OCI-LY7 (cell line): ENCODE results near the gene DPPA4. TPM values are rescaled to one million over a fixed set of nuclear protein-coding genes. Genes with fewer than 3 reads are reported as not detected.

Source experiments
- BruUV-seq: library from RNA; stranded (reverse); fragments of 400-500 nt; replicated peaks from 2 replicates; lab custom pipeline; 2021; lab: Mats Ljungman, UMichigan
- CTCF ChIA-PET: fragments of 300-600 bp; sonication (Branson Sonifier 250); formaldehyde crosslinking; loops from one replicate; lab custom pipeline; 2022; ENCODE audit warnings: antibody characterized with exemption; ENCODE audit not compliant: unreplicated experiment; lab: Charles Lee
- POLR2A ChIA-PET: fragments of 300-600 bp; sonication (Branson Sonifier 250); formaldehyde crosslinking; loops from one replicate; lab custom pipeline; 2022; ENCODE audit warnings: antibody characterized with exemption; lab: Charles Lee
- DNase-seq: peaks from one replicate; pipeline ENCODE4 v3.0.0-alpha.2; 2015; ENCODE audit warnings: low spot score
- H2AFZ ChIP-seq: fragments of 200-600 bp; sonication (generic), shearing (Covaris generic); 2 replicates; pipeline ENCODE4 v1.6.1; 2014; ENCODE audit warnings: mild to moderate bottlenecking, antibody characterized with exemption, low read length, moderate library complexity
- H3K27ac ChIP-seq: fragments of 200-600 bp; sonication (generic); 2 replicates; pipeline ENCODE4 v1.5.1; 2014; ENCODE audit warnings: mixed run types, low read depth, mild to moderate bottlenecking, moderate library complexity, low read length, inconsistent platforms; ENCODE audit not compliant: poor library complexity, severe bottlenecking
- H3K36me3 ChIP-seq: fragments of 200-600 bp; sonication (generic); 2 replicates; pipeline ENCODE4 v1.6.1; 2014; ENCODE audit warnings: mild to moderate bottlenecking, antibody characterized with exemption, low read length, moderate library complexity, mixed read lengths; ENCODE audit not compliant: insufficient read depth
- H3K4me1 ChIP-seq: fragments of 200-600 bp; sonication (generic); 2 replicates; pipeline ENCODE4 v1.5.1; 2014; ENCODE audit warnings: mild to moderate bottlenecking, low read length; ENCODE audit not compliant: insufficient read depth, poor library complexity, severe bottlenecking
- H3K4me2 ChIP-seq: fragments of 200-600 bp; sonication (generic); 2 replicates; pipeline ENCODE4 v1.6.1; 2014; ENCODE audit warnings: mild to moderate bottlenecking, low read length
- H3K4me3 ChIP-seq: fragments of 200-600 bp; sonication (generic); 2 replicates; pipeline ENCODE4 v1.5.1; 2014; ENCODE audit warnings: mild to moderate bottlenecking, low read depth, low read length; ENCODE audit not compliant: poor library complexity, severe bottlenecking
- H3K79me2 ChIP-seq: fragments of 200-600 bp; sonication (generic); 2 replicates; pipeline ENCODE4 v1.6.1; 2016; ENCODE audit warnings: low read depth, mild to moderate bottlenecking, low read length, moderate library complexity, mixed read lengths; ENCODE audit not compliant: insufficient read depth
- H3K9me2 ChIP-seq: fragments of 200-600 bp; sonication (generic); 2 replicates; pipeline ENCODE4 v1.6.1; 2016; ENCODE audit warnings: mild to moderate bottlenecking, low read length, mixed read lengths; ENCODE audit not compliant: insufficient read depth
- H3K9me3 ChIP-seq: fragments of 200-600 bp; sonication (generic); 2 replicates; pipeline ENCODE4 v1.6.1; 2014; ENCODE audit warnings: mild to moderate bottlenecking, mixed run types, low read length, mixed read lengths
- H4K20me1 ChIP-seq: fragments of 200-600 bp; sonication (generic); 2 replicates; pipeline ENCODE4 v1.6.1; 2014; ENCODE audit warnings: mild to moderate bottlenecking, antibody characterized with exemption, low read length, moderate library complexity, mixed read lengths; ENCODE audit not compliant: insufficient read depth
- CTCF ChIP-seq: fragments of 200-600 bp; sonication (generic); conservative IDR thresholded peaks from 2 replicates; pipeline ENCODE4 v1.5.1; 2014; ENCODE audit warnings: mild to moderate bottlenecking, antibody characterized with exemption, low read length, moderate library complexity, mixed read lengths
- EZH2phosphoT487 ChIP-seq: fragments of 200-600 bp; sonication (generic); IDR thresholded peaks from 2 replicates; pipeline ENCODE4 v1.6.1; 2018; ENCODE audit warnings: low read depth, borderline replicate concordance, mild to moderate bottlenecking, mixed run types, antibody characterized with exemption, low read length, moderate library complexity, mixed read lengths
- intact Hi-C: fragments of 100-400 bp; cut with micrococcal nuclease; formaldehyde crosslinking; loops from one replicate; pipeline ENCODE4 v1.10.0; 2022; ENCODE audit not compliant: unreplicated experiment
- total RNA-seq, 2 experiments: library from RNA; depleted of rRNA in 1 of 2; stranded (reverse); fragments of >200 nt in 1 of 2; shearing (Covaris generic) in 1 of 2; gene quantifications; 2 replicates each; pipeline ENCODE4 v1.2.3, GENCODE V29; 2014 to 2022

DPPA4 gene
- total RNA-seq, 2 experiments from 2014 or later: not detected

GRCh38 chr3:109346770-109347295, 9.5 kb upstream of the DPPA4 start:
- Histone ChIP-seq H3K4me1 (no peaks in the 10 kb centered on the region), H3K4me2 (no peak overlapping the region), H3K9me3 (no peaks in the 10 kb centered on the region), H3K9me2 (no peaks in the 10 kb centered on the region), H3K27ac (no peak overlapping the region), H4K20me1 (no peaks in the 10 kb centered on the region), H3K36me3 (no peaks in the 10 kb centered on the region), H3K4me3 (no peak overlapping the region), H2AFZ (no peak overlapping the region), H3K79me2 (no peaks in the 10 kb centered on the region)
- no peak for DNase-seq
- intact Hi-C loops: no loop called here
- no TSS peak for BruUV-seq
- CTCF ChIA-PET: no interaction called here
- no peak for TF ChIP-seq CTCF
- no peak for TF ChIP-seq EZH2phosphoT487
- POLR2A ChIA-PET: no interaction called here

- POLR2A ChIA-PET: interaction anchor here (0.6 kb wide), 1 partner anchor 21 kb away, joined by 4 read pairs; no protein-coding TSS in a partner anchor
- BruUV-seq: no TSS peak
These were observed 8.8 kb upstream of the DPPA4 start for GRCh38 chr3:109346099-109346498.

More at GRCh38 chr3:109346099-109346498, 8.8 kb upstream of the DPPA4 start:
- DNase-seq: no peak
- no peaks in the 10 kb centered on the region for H3K9me3 ChIP-seq
- no peaks in the 10 kb centered on the region for H3K79me2 ChIP-seq
- CTCF ChIA-PET: no interaction called here
- no peaks in the 10 kb centered on the region for H3K9me2 ChIP-seq
- no peak overlapping the region for H3K4me3 ChIP-seq
- no peak for TF ChIP-seq EZH2phosphoT487
- no peak for TF ChIP-seq CTCF
- H4K20me1 ChIP-seq: no peaks in the 10 kb centered on the region
- no peak overlapping the region for H3K4me2 ChIP-seq
- H2AFZ ChIP-seq: no peak overlapping the region
- no peaks in the 10 kb centered on the region for H3K36me3 ChIP-seq
- H3K4me1 ChIP-seq: no peaks in the 10 kb centered on the region
- intact Hi-C loops: no loop called here
- no peak overlapping the region for H3K27ac ChIP-seq
